Natural killer cell (primary cell): Measurements from ENCODE around the gene ITPRID2. TPM values are rescaled to one million over a fixed set of nuclear protein-coding genes. Genes with fewer than 3 reads are reported as not detected.

Experiments used
- ATAC-seq, 3 donors: fragments of 150-1000 bp in 2 of 3; fragments of 200-7000 bp in 1 of 3; cut with Tn5 transposase; 1 replicate in 1 of 3; 2 replicates in 2 of 3; pipeline ENCODE4 v1.10.0; 2021; ENCODE audit warnings: mild to moderate bottlenecking in 2 of 3, moderate library complexity in 2 of 3
- DNase-seq, 2 donors: peaks; one replicate each; pipeline versions ENCODE4 v3.0.0 to v3.0.0-alpha.2; 2013 to 2021; ENCODE audit warnings: mixed read lengths in 1 of 2
- H3K27ac ChIP-seq: one replicate; pipeline ENCODE4 v1.5.1; 2013; ENCODE audit warnings: mild to moderate bottlenecking, low read length
- H3K27me3 ChIP-seq: one replicate; pipeline ENCODE4 v1.6.1; 2013; ENCODE audit warnings: low read length; ENCODE audit not compliant: control insufficient read depth, insufficient read depth
- H3K36me3 ChIP-seq: one replicate; pipeline ENCODE4 v1.6.1; 2013; ENCODE audit warnings: low read length; ENCODE audit not compliant: control insufficient read depth, insufficient read depth
- H3K4me1 ChIP-seq: one replicate; pipeline ENCODE4 v1.6.1; 2013; ENCODE audit warnings: low read length; ENCODE audit not compliant: control insufficient read depth, insufficient read depth
- H3K4me3 ChIP-seq: one replicate; pipeline ENCODE4 v1.5.1; 2013; ENCODE audit warnings: low read length
- H3K9me3 ChIP-seq: one replicate; pipeline ENCODE4 v1.6.1; 2013; ENCODE audit warnings: low read length; ENCODE audit not compliant: control insufficient read depth, insufficient read depth
- H3K27ac Mint-ChIP-seq, 2 donors: one replicate each; pipeline ENCODE4 v1.8.0; 2022; ENCODE audit warnings: mild to moderate bottlenecking in 2 of 2, mixed read lengths in 2 of 2, moderate library complexity in 1 of 2
- H3K27me3 Mint-ChIP-seq, 2 donors: one replicate each; pipeline ENCODE4 v1.8.0; 2022; ENCODE audit warnings: low read depth in 2 of 2, mixed read lengths in 2 of 2
- H3K36me3 Mint-ChIP-seq: one replicate; pipeline ENCODE4 v1.8.0; 2022; ENCODE audit warnings: mixed read lengths
- H3K4me1 Mint-ChIP-seq, 2 donors: one replicate each; pipeline ENCODE4 v1.8.0; 2022; ENCODE audit warnings: mixed read lengths in 2 of 2
- H3K4me3 Mint-ChIP-seq: one replicate; pipeline ENCODE4 v1.8.0; 2022; ENCODE audit warnings: mild to moderate bottlenecking, moderate library complexity, mixed read lengths
- H3K9me3 Mint-ChIP-seq, 2 donors: one replicate each; pipeline ENCODE4 v1.8.0; 2022; ENCODE audit warnings: mixed read lengths in 2 of 2
- CTCF ChIP-seq: fragments of 200-600 bp; IDR thresholded peaks from one replicate; pipeline ENCODE4 v1.8.0; 2022; ENCODE audit warnings: antibody characterized with exemption
- WGBS: methylation state at CpG from one replicate; pipeline ENCODE4 v1.1.7; 2013; ENCODE audit warnings: missing lambda C conversion rate; ENCODE audit not compliant: insufficient coverage; 5-methylcytosine and 5-hydroxymethylcytosine counted together
- intact Hi-C: fragments of 100-400 bp; cut with micrococcal nuclease; formaldehyde crosslinking; loops from one replicate; pipeline ENCODE4 v1.14.2; 2022
- total RNA-seq, 4 donors: library from RNA; stranded (reverse); fragments of 120-200 nt in 1 of 4; gene quantifications; one replicate each; pipeline versions ENCODE4 v1.2.3 to v1.2.4, GENCODE V29; 2013 to 2022

The ITPRID2 gene
- total RNA-seq, 3 donors from 2014 or later (not counting 1 experiment from before 2014, with no cell fraction given), result 63.7 to 89.6 (median 65.8) TPM

GRCh38 chr2:181944164-181944913 lies 52.8 kb downstream of the ITPRID2 start:
- Histone ChIP-seq H3K27me3 (no peaks in the 10 kb centered on the region), H3K4me1 (no peaks in the 10 kb centered on the region), H3K9me3 (no peaks in the 10 kb centered on the region), H3K4me3 (no peak overlapping the region), H3K36me3 (no peaks in the 10 kb centered on the region), H3K27ac (no peak overlapping the region)
- H3K4me3 Mint-ChIP-seq, result no peak overlapping the region
- DNase-seq (no peak), ATAC-seq (no peak)
- no peak for TF ChIP-seq CTCF
- WGBS, result 70% methylated on average over 3 of the region's 5 CpGs
- no peaks in the 10 kb centered on the region for H3K36me3 Mint-ChIP-seq
- H3K27ac Mint-ChIP-seq, result no peak overlapping the region
- peaks cover 11 to 18% of the 10 kb centered on the region in 2 donors for H3K27me3 Mint-ChIP-seq
- intact Hi-C loops, result no loop called here
- no peaks in the 10 kb centered on the region for H3K9me3 Mint-ChIP-seq
- H3K4me1 Mint-ChIP-seq, result no peaks in the 10 kb centered on the region

- Mint-ChIP-seq H3K4me3 (no peak overlapping the region), H3K9me3 (no peaks in the 10 kb centered on the region), H3K27ac (no peak overlapping the region), H3K27me3 (peaks cover 11 to 19% of the 10 kb centered on the region in 2 donors), H3K4me1 (no peaks in the 10 kb centered on the region), H3K36me3 (no peaks in the 10 kb centered on the region)
- H3K27me3 ChIP-seq, result no peaks in the 10 kb centered on the region
- H3K36me3 ChIP-seq, result no peaks in the 10 kb centered on the region
- TF ChIP-seq CTCF, result no peak
- H3K27ac ChIP-seq, result no peak overlapping the region
- H3K4me3 ChIP-seq, result no peak overlapping the region
- 94% methylated on average over 8 of the region's 8 CpGs for WGBS
- DNase-seq (no peak), ATAC-seq (no peak)
- no peaks in the 10 kb centered on the region for H3K9me3 ChIP-seq
- H3K4me1 ChIP-seq, result no peaks in the 10 kb centered on the region
- intact Hi-C loops, result no loop called here
These were observed 53.4 kb downstream of the ITPRID2 start for GRCh38 chr2:181944914-181945291.

- intact Hi-C loops, result no loop called here
- Mint-ChIP-seq H3K36me3 (no peaks in the 10 kb centered on the region), H3K4me1 (no peaks in the 10 kb centered on the region), H3K27ac (no peak overlapping the region), H3K4me3 (no peak overlapping the region), H3K27me3 (peaks cover 9 to 29% of the 10 kb centered on the region in 2 donors), H3K9me3 (no peaks in the 10 kb centered on the region)
- WGBS, result 60% methylated on average over 1 of the region's 1 CpG
- no peak overlapping the region for H3K4me3 ChIP-seq
- H3K36me3 ChIP-seq, result no peaks in the 10 kb centered on the region
- H3K27me3 ChIP-seq, result no peaks in the 10 kb centered on the region
- ATAC-seq (no peak), DNase-seq (no peak)
- TF ChIP-seq CTCF, result no peak
- H3K4me1 ChIP-seq, result no peaks in the 10 kb centered on the region
- H3K9me3 ChIP-seq, result no peaks in the 10 kb centered on the region
- no peak overlapping the region for H3K27ac ChIP-seq
These were observed 55.1 kb downstream of the ITPRID2 start for GRCh38 chr2:181946444-181947127.
